ENCODE results near the gene CST2. TPM values are rescaled to one million over a fixed set of nuclear protein-coding genes. Genes with fewer than 3 reads are reported as not detected.
A peak's percentile ranks its signal among the peaks of the same experiment; 100 is the strongest.
"Not testable (repeated sequence)": the region's sequence is repeated elsewhere in the genome, so short reads cannot be mapped to it uniquely, and the experiment has no call there.

Gene CST2, protein sequence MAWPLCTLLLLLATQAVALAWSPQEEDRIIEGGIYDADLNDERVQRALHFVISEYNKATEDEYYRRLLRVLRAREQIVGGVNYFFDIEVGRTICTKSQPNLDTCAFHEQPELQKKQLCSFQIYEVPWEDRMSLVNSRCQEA
- not detected for polyA plus RNA-seq (2012; ENCODE audit: low read depth, missing spikeins)

DNA sequence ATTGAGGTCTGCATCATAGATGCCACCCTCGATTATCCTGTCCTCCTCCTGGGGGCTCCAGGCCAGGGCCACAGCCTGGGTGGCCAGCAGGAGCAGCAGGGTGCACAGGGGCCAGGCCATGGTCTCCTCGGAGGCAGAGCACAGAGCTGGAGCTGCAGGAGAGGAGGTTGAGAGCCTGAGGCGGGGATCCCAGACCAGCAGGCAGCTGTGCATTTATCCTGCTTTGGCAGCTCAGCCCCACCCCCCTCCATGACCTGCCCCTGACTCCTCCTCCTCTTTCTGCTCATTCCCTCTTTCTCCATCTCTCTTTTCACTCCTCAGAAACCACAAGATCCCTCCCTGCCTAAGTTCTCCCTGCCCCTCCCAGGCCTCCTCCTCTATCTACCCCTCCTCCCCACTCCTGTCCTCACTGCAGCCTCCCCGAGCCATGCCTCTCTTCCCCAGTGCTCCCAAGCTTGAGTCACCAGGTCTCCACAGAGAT, at the start of gene CST2:
Gene CST2 (minus strand): TSS at position 189 of the 481 bp plus-strand sequence. CDS start 69 bp downstream, at position 120.
- TF ChIP-seq PAX5 (IDR thresholded peaks at IDR 0.05; ENCODE audit: insufficient read depth, low read length, severe bottlenecking) (no peak), POLR2A (IDR thresholded peaks at IDR 0.05; ENCODE audit: low read depth, low read length) (no peak), SPI1 (IDR thresholded peaks at IDR 0.05; ENCODE audit: low read depth, low read length) (no peak), POLR2AphosphoS5 (IDR thresholded peaks at IDR 0.05; ENCODE audit: low read depth, low read length) (no peak), TAF1 (IDR thresholded peaks at IDR 0.05; ENCODE audit: low read depth, low read length) (no peak), POU2F2 (IDR thresholded peaks at IDR 0.05; ENCODE audit: low read depth, low read length) (no peak)
- FAIRE-seq (no peak), DNase-seq (ENCODE audit: insufficient read length, low spot score) (no peak)

DNA sequence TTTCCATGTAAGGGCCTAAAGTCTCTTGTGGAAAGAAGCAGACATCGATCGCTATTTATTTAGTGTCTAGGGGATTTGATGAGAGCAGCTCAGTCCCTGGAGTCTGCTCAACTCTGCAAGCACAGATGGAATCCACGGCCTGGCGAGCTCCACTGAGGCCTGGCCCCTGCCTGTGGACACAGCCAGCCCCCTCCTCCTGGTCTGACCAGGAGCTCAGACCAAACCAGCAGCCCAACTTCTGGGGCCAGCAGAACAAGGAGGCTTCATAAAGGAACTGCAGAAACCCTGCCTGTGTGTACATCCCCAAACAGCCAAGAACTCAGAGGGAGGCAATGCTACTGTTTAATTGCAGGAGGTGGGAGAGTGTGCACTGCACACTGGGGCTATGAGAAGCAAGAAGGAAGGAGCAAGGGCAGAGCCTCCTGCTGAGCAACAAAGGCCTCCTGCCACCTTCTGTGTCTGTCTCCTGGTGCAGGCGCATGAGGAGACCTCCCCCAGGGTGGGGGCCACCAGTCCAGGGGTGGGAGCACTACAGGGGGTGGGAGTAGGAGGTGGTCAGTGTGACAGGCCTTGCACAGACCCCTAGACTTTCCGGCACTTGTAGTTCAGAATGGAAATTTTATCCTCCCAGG, 49.2 kb upstream of the CST2 start:
- TF ChIP-seq POLR2AphosphoS5 (IDR thresholded peaks at IDR 0.05; ENCODE audit: low read depth, low read length) (no peak), POLR2A (IDR thresholded peaks at IDR 0.05; ENCODE audit: low read depth, low read length) (no peak), POU2F2 (IDR thresholded peaks at IDR 0.05; ENCODE audit: low read depth, low read length) (no peak), PAX5 (IDR thresholded peaks at IDR 0.05; ENCODE audit: insufficient read depth, low read length, severe bottlenecking) (no peak), SPI1 (IDR thresholded peaks at IDR 0.05; ENCODE audit: low read depth, low read length) (no peak), TAF1 (IDR thresholded peaks at IDR 0.05; ENCODE audit: low read depth, low read length) (no peak)
- DNase-seq (ENCODE audit: insufficient read length, low spot score) (no peak), FAIRE-seq (no peak)

DNA sequence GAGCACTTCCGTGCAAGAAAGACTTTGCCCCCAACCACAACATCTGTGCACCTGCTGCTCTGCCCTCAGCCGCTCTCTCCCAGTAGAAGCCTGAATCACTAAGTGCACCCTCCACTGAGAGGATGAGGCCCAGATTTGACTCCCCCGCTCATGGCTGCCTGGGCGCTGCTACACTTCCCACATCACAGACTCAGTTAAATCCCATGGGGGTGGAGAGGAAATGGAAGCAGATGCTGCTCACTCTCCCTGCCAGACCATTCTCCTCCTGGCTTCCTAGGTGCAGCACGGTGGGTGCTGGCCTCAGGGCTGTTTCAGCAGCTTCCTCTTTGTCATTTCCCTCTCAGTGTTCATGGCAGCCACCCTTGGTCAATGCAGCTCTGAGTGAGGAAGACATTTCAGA, 48.2 kb upstream of the CST2 start:
- FAIRE-seq (no peak), DNase-seq (ENCODE audit: insufficient read length, low spot score) (no peak)
- TF ChIP-seq POU2F2 (IDR thresholded peaks at IDR 0.05; ENCODE audit: low read depth, low read length) (no peak), POLR2A (IDR thresholded peaks at IDR 0.05; ENCODE audit: low read depth, low read length) (no peak), PAX5 (IDR thresholded peaks at IDR 0.05; ENCODE audit: insufficient read depth, low read length, severe bottlenecking) (no peak), SPI1 (IDR thresholded peaks at IDR 0.05; ENCODE audit: low read depth, low read length) (no peak), TAF1 (IDR thresholded peaks at IDR 0.05; ENCODE audit: low read depth, low read length) (no peak), POLR2AphosphoS5 (IDR thresholded peaks at IDR 0.05; ENCODE audit: low read depth, low read length) (no peak)

DNA sequence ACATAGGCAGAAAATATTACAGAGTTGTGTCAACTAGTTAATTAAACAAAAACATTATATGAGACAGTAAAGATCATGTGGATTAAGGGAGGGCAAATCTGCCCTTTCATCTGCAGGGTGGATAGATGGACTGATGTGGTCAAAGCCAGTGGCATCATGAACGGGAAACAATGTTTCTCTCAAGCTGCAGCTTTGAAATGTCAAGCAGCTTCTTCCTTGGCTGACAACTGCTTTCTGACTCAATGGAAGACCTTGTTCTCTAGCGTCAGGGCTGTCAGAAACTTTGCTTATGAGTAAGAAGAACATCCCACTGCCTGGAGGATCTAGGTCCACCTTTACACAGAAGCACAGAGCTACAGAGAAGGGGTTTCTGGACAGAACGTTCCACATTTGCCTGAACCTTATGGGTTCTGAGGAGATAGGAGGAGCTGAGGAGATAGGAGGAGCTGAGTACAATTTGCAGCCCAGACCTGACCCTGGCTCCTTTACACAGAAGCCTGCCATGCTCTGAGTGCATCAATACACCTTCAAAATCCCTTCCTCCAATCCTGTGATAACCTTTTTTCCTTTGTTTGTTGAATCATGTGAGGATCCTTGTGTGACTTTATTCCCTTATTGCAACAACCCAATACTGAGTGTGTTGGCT, 47.0 kb upstream of the CST2 start:
- FAIRE-seq (no peak), DNase-seq (ENCODE audit: insufficient read length, low spot score) (no peak)
- TF ChIP-seq POLR2AphosphoS5 (IDR thresholded peaks at IDR 0.05; ENCODE audit: low read depth, low read length), result no peak
- no peak for TF ChIP-seq SPI1 (IDR thresholded peaks at IDR 0.05; ENCODE audit: low read depth, low read length)
- no peak for TF ChIP-seq PAX5 (IDR thresholded peaks at IDR 0.05; ENCODE audit: insufficient read depth, low read length, severe bottlenecking)
- TF ChIP-seq POLR2A (IDR thresholded peaks at IDR 0.05; ENCODE audit: low read depth, low read length), result no peak
- no peak for TF ChIP-seq TAF1 (IDR thresholded peaks at IDR 0.05; ENCODE audit: low read depth, low read length)
- TF ChIP-seq POU2F2 (IDR thresholded peaks at IDR 0.05; ENCODE audit: low read depth, low read length), result no peak

DNA sequence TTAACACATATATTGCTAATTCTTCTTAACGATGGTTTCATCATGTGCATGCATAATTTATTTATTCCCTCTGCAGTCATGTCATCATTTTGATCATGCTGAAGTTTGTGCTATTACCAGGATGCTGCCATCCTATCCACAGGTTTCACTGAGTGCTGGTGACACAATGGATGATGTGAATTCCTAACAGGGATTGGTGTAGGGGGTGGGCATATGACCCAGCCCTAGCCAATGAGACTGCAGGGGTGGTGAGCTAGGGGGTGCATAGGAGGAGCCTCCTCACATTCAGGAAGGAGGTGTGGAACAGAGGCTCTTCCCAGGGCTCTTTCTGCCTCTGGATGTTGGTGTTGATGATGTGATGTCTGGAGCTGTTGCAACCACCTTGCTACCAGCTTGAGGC, 45.5 kb upstream of the CST2 start:
- FAIRE-seq (no peak), DNase-seq (ENCODE audit: insufficient read length, low spot score) (no peak)
- no peak for TF ChIP-seq PAX5 (IDR thresholded peaks at IDR 0.05; ENCODE audit: insufficient read depth, low read length, severe bottlenecking)
- no peak for TF ChIP-seq POLR2AphosphoS5 (IDR thresholded peaks at IDR 0.05; ENCODE audit: low read depth, low read length)
- TF ChIP-seq POU2F2 (IDR thresholded peaks at IDR 0.05; ENCODE audit: low read depth, low read length), result no peak
- TF ChIP-seq TAF1 (IDR thresholded peaks at IDR 0.05; ENCODE audit: low read depth, low read length), result no peak
- TF ChIP-seq SPI1 (IDR thresholded peaks at IDR 0.05; ENCODE audit: low read depth, low read length), result no peak
- TF ChIP-seq POLR2A (IDR thresholded peaks at IDR 0.05; ENCODE audit: low read depth, low read length), result no peak

DNA sequence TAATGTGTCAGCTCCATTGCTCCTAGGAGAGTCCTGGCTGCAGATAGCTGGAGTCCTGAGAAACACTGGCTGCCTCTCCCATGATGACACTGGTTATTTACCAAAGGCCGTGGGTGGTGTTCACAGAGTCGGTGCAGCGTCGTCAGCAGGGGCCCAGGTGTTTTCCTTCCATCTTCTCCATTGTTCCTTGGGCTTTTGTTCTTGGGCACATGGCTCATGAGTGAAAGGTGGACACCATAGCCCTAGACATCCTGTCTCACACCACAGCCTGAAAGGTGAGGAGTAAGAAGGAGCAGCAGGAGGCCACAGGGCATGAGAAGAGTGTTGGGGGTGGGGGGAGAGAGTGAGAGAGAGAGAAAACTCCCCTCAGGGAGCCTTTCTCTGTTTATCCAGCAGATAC, 43.9 kb upstream of the CST2 start:
- TF ChIP-seq POLR2A (IDR thresholded peaks at IDR 0.05; ENCODE audit: low read depth, low read length), result no peak
- TF ChIP-seq TAF1 (IDR thresholded peaks at IDR 0.05; ENCODE audit: low read depth, low read length), result no peak
- TF ChIP-seq POLR2AphosphoS5 (IDR thresholded peaks at IDR 0.05; ENCODE audit: low read depth, low read length), result no peak
- TF ChIP-seq POU2F2 (IDR thresholded peaks at IDR 0.05; ENCODE audit: low read depth, low read length), result no peak
- no peak for TF ChIP-seq SPI1 (IDR thresholded peaks at IDR 0.05; ENCODE audit: low read depth, low read length)
- TF ChIP-seq PAX5 (IDR thresholded peaks at IDR 0.05; ENCODE audit: insufficient read depth, low read length, severe bottlenecking), result no peak
- DNase-seq (ENCODE audit: insufficient read length, low spot score) (no peak), FAIRE-seq (no peak)

DNA sequence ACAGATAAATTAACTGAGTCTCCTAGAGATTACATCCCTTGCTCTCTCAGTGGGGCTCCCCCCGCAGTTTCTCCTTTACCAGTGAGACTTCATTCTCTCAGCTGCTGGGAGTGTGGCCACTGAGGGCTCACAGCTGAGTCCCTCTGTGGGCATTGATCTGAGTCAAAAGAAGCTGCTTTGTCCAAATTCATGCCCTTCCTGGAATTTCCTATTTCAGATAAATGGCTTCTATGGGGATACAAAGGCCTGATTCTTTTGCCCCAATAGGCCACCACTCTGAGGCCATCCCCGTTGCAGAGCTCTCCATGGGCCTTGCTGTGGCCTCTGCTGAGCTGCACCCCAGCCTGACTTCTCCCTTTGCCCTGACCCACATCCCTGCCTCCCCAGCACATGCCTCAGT, 43.0 kb upstream of the CST2 start:
- FAIRE-seq (no peak), DNase-seq (ENCODE audit: insufficient read length, low spot score) (no peak)
- no peak for TF ChIP-seq TAF1 (IDR thresholded peaks at IDR 0.05; ENCODE audit: low read depth, low read length)
- TF ChIP-seq POLR2AphosphoS5 (IDR thresholded peaks at IDR 0.05; ENCODE audit: low read depth, low read length), result no peak
- no peak for TF ChIP-seq SPI1 (IDR thresholded peaks at IDR 0.05; ENCODE audit: low read depth, low read length)
- no peak for TF ChIP-seq PAX5 (IDR thresholded peaks at IDR 0.05; ENCODE audit: insufficient read depth, low read length, severe bottlenecking)
- TF ChIP-seq POU2F2 (IDR thresholded peaks at IDR 0.05; ENCODE audit: low read depth, low read length), result no peak

DNA sequence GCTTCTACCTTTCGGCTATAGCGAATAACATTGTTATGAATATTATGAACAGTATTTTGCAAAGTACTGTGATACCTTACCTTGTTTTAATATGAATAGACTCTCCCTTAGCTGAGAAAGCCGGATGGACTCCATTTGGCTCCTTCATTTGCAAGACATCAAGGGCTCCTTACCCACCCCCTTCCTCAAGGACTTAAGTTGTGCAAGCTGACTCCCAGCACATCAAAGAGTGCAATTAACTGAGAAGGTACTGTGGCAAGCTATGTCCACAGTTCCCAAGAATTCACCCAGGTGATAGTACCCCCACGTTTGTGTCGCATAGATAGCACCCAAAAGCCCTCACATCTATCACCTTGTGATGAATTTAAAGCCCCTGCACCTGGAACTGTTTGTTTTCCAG, 41.8 kb upstream of the CST2 start:
- no peak for FAIRE-seq
- TF ChIP-seq TAF1 (IDR thresholded peaks at IDR 0.05; ENCODE audit: low read depth, low read length), result no peak
- TF ChIP-seq POU2F2 (IDR thresholded peaks at IDR 0.05; ENCODE audit: low read depth, low read length), result no peak
- TF ChIP-seq POLR2AphosphoS5 (IDR thresholded peaks at IDR 0.05; ENCODE audit: low read depth, low read length), result no peak
- TF ChIP-seq PAX5 (IDR thresholded peaks at IDR 0.05; ENCODE audit: insufficient read depth, low read length, severe bottlenecking), result no peak
- TF ChIP-seq SPI1 (IDR thresholded peaks at IDR 0.05; ENCODE audit: low read depth, low read length), result no peak
- TF ChIP-seq POLR2A (IDR thresholded peaks at IDR 0.05; ENCODE audit: low read depth, low read length), result no peak

DNA sequence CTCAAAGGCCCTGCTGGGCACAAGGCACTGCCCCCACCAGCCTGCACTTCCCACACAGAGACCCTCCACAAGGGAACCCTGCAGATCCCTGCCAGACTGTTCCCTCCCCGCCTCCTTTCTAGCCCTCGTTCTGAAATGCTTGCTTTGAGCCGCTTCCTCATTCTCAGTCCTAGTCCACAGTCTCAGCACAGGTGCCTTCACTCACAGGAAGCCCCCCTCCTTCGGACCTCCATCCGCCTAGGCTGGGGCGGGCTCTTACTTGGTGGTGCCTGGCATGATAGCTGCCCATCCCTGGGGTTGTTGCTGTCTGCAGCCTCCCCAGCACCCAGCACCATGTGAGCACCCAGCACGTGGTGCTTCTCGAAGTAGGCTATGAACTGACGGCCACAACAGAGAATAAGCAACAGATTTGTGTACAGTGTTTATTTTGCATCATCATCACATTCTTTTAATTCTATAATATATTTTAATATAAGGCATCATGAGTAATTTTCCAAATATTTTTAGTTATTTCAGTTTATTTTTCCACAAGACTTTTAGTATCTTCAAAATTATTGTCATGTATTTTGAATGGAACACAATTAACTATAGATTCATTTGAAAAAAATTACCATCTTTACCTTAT, 40.7 kb upstream of the CST2 start:
- FAIRE-seq, result no peak
- TF ChIP-seq SPI1 (IDR thresholded peaks at IDR 0.05; ENCODE audit: low read depth, low read length) (0 out of 2 replicates have a peak, but pooled peaks have one; percentile 12), POLR2A (IDR thresholded peaks at IDR 0.05; ENCODE audit: low read depth, low read length) (no peak)
- no peak for DNase-seq (ENCODE audit: insufficient read length, low spot score)

More for the DNA sequence above, 41.8 kb upstream of the CST2 start:
- DNase-seq (ENCODE audit: insufficient read length, low spot score), result no peak

DNA sequence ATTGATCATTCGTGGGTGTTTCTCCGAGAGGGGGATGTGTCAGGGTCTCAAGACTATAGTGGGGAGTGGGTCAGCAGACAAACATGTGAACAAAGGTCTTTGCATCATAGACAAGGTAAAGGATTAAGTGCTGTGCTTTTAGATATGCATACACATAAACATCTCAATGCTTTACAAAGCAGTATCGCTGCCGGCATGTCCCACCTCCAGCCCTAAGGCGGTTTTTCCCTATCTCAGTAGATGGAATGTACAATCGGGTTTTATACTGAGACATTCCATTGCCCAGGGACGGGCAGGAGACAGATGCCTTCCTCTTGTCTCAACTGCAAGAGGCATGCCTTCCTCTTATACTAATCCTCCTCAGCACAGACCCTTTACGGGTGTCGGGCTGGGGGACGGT, 34.2 kb upstream of the CST2 start:
- not testable (repeated sequence) for DNase-seq (ENCODE audit: insufficient read length, low spot score); FAIRE-seq
